A673 (cell line): ENCODE data around the gene VWA7. TPM values are rescaled to one million over a fixed set of nuclear protein-coding genes. Genes with fewer than 3 reads are reported as not detected.

Experiments
- BruUV-seq: library from RNA; stranded (reverse); fragments of 400-500 nt; replicated peaks from 2 replicates; lab custom pipeline; 2021; lab: Mats Ljungman, UMichigan
- CTCF ChIA-PET: fragments of 300-600 bp; sonication (Branson Sonifier 250); formaldehyde crosslinking; loops from one replicate; lab custom pipeline; 2022; ENCODE audit warnings: antibody characterized with exemption; lab: Charles Lee
- POLR2A ChIA-PET: fragments of 300-600 bp; sonication (Branson Sonifier 250); formaldehyde crosslinking; loops from one replicate; lab custom pipeline; 2022; ENCODE audit warnings: antibody characterized with exemption; ENCODE audit not compliant: low non-redundant PET; lab: Charles Lee
- DNase-seq: peaks from one replicate; pipeline ENCODE4 v3.0.0-alpha.2; 2015; ENCODE audit warnings: low spot score
- H3K27ac ChIP-seq: fragments of 200-600 bp; sonication (generic); 2 replicates; pipeline ENCODE4 v1.5.1; 2016; ENCODE audit warnings: mixed run types, low read depth, mild to moderate bottlenecking, mixed read lengths, antibody characterized with exemption, low read length; ENCODE audit not compliant: poor library complexity, severe bottlenecking
- H3K27me3 ChIP-seq: fragments of 200-600 bp; sonication (generic); replicated peaks from 2 replicates; pipeline ENCODE4 v1.6.1; 2017; ENCODE audit warnings: mixed run types, low read depth, mild to moderate bottlenecking, mixed read lengths, antibody characterized with exemption, low read length; ENCODE audit not compliant: insufficient read depth, poor library complexity
- H3K36me3 ChIP-seq: fragments of 200-600 bp; sonication (generic); 2 replicates; pipeline ENCODE4 v1.6.1; 2016; ENCODE audit warnings: mixed run types, mild to moderate bottlenecking, mixed read lengths, antibody characterized with exemption, low read length; ENCODE audit not compliant: insufficient read depth, poor library complexity, severe bottlenecking
- H3K4me1 ChIP-seq: fragments of 200-600 bp; sonication (generic); 2 replicates; pipeline ENCODE4 v1.6.1; 2017; ENCODE audit warnings: mixed run types, mild to moderate bottlenecking, mixed read lengths, antibody characterized with exemption, low read length; ENCODE audit not compliant: insufficient read depth, poor library complexity, severe bottlenecking
- H3K4me3 ChIP-seq: fragments of 200-600 bp; sonication (generic); 2 replicates; pipeline ENCODE4 v1.5.1; 2016; ENCODE audit warnings: low read depth, mixed run types, mild to moderate bottlenecking, mixed read lengths, low read length; ENCODE audit not compliant: poor library complexity, severe bottlenecking
- H3K9me3 ChIP-seq: fragments of 200-600 bp; sonication (generic); 2 replicates; pipeline ENCODE4 v1.6.1; 2016; ENCODE audit warnings: mixed run types, low read depth, mild to moderate bottlenecking, mixed read lengths, antibody characterized with exemption, low read length; ENCODE audit not compliant: poor library complexity, severe bottlenecking
- EZH2 ChIP-seq: fragments of 200-600 bp; sonication (generic); IDR thresholded peaks from 2 replicates; pipeline ENCODE4 v1.6.1; 2017; ENCODE audit warnings: borderline replicate concordance, low read depth, mild to moderate bottlenecking, mixed read lengths, antibody characterized with exemption, low read length; ENCODE audit not compliant: poor library complexity, severe bottlenecking
- intact Hi-C: fragments of 100-400 bp; cut with micrococcal nuclease; formaldehyde crosslinking; loops from one replicate; pipeline ENCODE4 v1.10.0; 2022; ENCODE audit not compliant: unreplicated experiment
- total RNA-seq: library from RNA; stranded (reverse); gene quantifications from 2 replicates; pipeline ENCODE4 v1.2.3, GENCODE V29; 2021
- TF ChIP-seq, protein P1 (sequence below): fragments of 300-800, 200-600 bp; sonication (generic); conservative IDR thresholded peaks from 2 replicates; pipeline ENCODE4 v1.5.1; 2017; ENCODE audit warnings: low read depth, mild to moderate bottlenecking, antibody characterized with exemption, low read length, moderate library complexity, mixed read lengths

The VWA7 gene
- total RNA-seq, 1 experiment from 2014 or later, result 2.8 TPM

DNA sequence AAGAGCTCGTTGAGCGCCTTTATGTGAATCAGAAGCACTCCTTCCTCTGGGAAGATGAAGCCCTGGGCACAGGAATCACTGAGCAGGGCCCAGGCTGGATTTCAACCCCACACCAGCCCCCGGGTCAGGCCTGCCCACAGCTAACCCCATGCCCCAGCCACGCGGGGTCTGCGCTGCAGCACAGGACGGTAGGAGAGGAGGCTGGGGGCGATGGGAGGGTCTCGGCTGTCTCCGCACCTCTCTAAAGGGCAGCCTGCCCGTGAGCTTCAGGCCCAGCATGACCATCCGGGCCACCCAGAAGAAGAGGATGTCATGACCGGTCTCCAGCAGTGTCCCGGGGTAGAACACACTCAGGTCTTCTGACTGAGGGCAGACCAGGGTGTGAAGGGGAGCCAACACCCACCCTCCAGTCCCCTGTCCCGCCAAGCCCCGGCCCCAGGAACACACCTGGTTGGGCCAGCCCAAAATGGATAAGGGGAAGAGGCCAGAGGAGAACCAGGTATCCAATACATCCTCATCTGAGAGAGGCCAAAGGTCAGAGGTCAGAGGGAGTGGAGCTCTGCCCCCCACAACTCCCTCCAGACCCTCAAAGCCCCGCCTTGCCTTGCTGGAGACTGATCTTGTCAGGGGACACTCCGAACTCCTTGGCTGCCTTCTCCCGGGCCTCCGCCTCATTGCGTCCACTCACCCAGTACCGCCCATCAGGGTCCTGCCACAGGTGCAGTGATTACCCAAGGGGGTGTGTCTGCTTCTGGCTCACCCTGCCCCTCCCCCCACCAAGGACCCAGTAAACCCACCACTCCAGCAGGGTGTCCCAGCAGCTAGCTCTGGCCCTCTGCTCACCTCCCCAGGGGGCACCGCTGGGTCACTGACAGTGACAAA, 4.4 kb upstream of the VWA7 start:
- H3K9me3 ChIP-seq, result no peaks in the 10 kb centered on the region
- no peak overlapping the region for H3K27ac ChIP-seq
- TF ChIP-seq EZH2, result no peak
- TF ChIP-seq, protein P1, sequence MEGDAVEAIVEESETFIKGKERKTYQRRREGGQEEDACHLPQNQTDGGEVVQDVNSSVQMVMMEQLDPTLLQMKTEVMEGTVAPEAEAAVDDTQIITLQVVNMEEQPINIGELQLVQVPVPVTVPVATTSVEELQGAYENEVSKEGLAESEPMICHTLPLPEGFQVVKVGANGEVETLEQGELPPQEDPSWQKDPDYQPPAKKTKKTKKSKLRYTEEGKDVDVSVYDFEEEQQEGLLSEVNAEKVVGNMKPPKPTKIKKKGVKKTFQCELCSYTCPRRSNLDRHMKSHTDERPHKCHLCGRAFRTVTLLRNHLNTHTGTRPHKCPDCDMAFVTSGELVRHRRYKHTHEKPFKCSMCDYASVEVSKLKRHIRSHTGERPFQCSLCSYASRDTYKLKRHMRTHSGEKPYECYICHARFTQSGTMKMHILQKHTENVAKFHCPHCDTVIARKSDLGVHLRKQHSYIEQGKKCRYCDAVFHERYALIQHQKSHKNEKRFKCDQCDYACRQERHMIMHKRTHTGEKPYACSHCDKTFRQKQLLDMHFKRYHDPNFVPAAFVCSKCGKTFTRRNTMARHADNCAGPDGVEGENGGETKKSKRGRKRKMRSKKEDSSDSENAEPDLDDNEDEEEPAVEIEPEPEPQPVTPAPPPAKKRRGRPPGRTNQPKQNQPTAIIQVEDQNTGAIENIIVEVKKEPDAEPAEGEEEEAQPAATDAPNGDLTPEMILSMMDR, result no peak
- no peaks in the 10 kb centered on the region for H3K27me3 ChIP-seq
- intact Hi-C loops, result no loop called here
- H3K4me3 ChIP-seq, result no peak overlapping the region
- H3K4me1 ChIP-seq, result peaks cover 11% of the 10 kb centered on the region
- POLR2A ChIA-PET, result no interaction called here
- BruUV-seq, result no TSS peak
- DNase-seq, result no peak
- H3K36me3 ChIP-seq, result peaks cover 78% of the 10 kb centered on the region
- CTCF ChIA-PET, result no interaction called here

DNA sequence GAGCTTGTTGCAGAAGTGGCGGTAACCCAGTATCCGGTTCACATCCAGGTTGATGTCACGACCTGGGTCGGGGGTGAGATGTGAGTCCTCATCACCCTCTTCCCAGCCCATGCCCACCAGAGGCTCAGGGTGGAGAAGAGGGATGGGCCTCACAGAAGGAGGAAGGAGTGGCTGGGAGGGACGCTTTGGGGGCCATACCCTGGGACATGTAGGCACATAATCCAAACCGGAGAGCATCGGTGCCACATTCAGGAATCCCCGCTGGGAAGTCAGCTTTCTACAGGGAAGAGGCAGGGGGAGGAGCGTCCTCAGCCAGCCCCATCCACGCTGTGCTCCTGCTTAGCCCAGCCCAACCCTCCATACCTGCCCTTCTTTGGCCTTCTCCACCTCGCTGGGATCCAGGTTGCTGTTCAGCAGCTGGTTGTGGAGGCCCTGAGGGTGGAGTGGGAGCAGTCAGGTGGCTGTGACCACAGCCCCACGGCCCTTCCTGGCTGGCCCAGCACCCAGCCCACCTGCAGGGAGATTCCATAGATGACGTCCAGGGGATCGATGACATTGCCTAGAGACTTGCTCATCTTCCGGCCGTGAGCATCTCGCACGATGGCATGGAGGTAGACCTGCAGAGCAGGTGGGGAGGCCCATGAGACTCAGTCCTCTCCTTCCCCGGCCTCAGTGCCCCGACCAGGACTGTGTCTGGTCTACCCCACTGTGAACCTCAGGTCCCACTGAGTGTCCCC, 3.5 kb upstream of the VWA7 start:
- CTCF ChIA-PET, result no interaction called here
- peaks cover 11% of the 10 kb centered on the region for H3K4me1 ChIP-seq
- H3K4me3 ChIP-seq, result no peak overlapping the region
- BruUV-seq, result no TSS peak
- H3K36me3 ChIP-seq, result peaks cover 73% of the 10 kb centered on the region
- no peaks in the 10 kb centered on the region for H3K9me3 ChIP-seq
- POLR2A ChIA-PET, result no interaction called here
- TF ChIP-seq, protein P1, result no peak
- no peak for TF ChIP-seq EZH2
- DNase-seq, result no peak
- no peaks in the 10 kb centered on the region for H3K27me3 ChIP-seq
- no peak overlapping the region for H3K27ac ChIP-seq
- intact Hi-C loops, result no loop called here

DNA sequence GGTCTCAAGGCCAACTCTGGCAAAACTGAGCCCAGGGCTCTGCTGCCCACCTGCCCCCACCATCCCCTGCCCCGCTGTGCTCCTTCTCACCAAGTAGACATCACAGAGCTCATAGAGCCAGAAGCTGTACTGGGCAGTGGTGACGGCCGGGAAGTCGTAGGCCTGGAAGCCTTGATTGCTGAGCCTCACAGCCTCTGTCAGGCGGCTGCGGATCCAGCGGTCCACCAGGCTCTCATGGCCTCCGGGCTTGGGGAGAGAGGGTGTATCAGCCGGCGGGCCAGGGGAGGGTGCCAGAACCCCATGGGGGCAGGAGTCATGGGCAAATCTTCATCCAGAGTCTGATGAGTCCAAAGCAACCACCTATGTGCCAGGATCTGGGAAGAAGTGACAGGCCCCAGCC, 2.8 kb upstream of the VWA7 start:
- Histone ChIP-seq H3K4me1 (peaks cover 11% of the 10 kb centered on the region), H3K36me3 (peaks cover 65% of the 10 kb centered on the region), H3K27me3 (no peaks in the 10 kb centered on the region), H3K27ac (no peak overlapping the region), H3K4me3 (no peak overlapping the region), H3K9me3 (no peaks in the 10 kb centered on the region)
- TF ChIP-seq, protein P1, result no peak
- no peak for TF ChIP-seq EZH2
- intact Hi-C loops, result no loop called here
- no peak for DNase-seq
- ChIA-PET POLR2A (no interaction called here), CTCF (no interaction called here)
- no TSS peak for BruUV-seq
